SK-N-SH (cell line): Measurements from ENCODE around the gene CMTM1. TPM values are rescaled to one million over a fixed set of nuclear protein-coding genes. Genes with fewer than 3 reads are reported as not detected.
A peak's percentile ranks its signal among the peaks of the same experiment; 100 is the strongest.

ENCODE experiments used
- CTCF ChIA-PET: fragments of 300-600, 350-600 bp; formaldehyde crosslinking; extraction: SDS; loops from one replicate; lab custom pipeline; 2021; lab: Yijun Ruan, JAX
- POLR2A ChIA-PET: fragments of 350-600 bp; sonication (Branson Sonifier 250); formaldehyde crosslinking; extraction: SDS; loops from one replicate; lab custom pipeline; 2020; ENCODE audit warnings: antibody characterized with exemption, inconsistent platforms; lab: Yijun Ruan, JAX
- DNase-seq: peaks from one replicate; pipeline ENCODE4 v3.0.0; 2012
- H2AFZ ChIP-seq: fragments of 200-600 bp; sonication (generic); 2 replicates; pipeline ENCODE4 v1.8.1; 2016; ENCODE audit warnings: antibody characterized with exemption, mild to moderate bottlenecking, low read depth
- H3F3A ChIP-seq: fragments of 200-600 bp; sonication (generic); replicated peaks from 2 replicates; pipeline ENCODE3; 2016; ENCODE audit warnings: antibody characterized with exemption, mild to moderate bottlenecking; ENCODE audit not compliant: insufficient read depth
- H3K27ac ChIP-seq, 2 experiments: fragments of 200-500 bp in 1 of 2; fragments of 200-600 bp in 1 of 2; sonication (Bioruptor generic) in 1 of 2; sonication (generic), shearing (Covaris generic) in 1 of 2; 2 replicates each; pipeline versions ENCODE4 v1.5.1 to v1.6.1; 2014 to 2016; ENCODE audit warnings: low read depth in 2 of 2, inconsistent platforms in 1 of 2, low read length in 1 of 2, mild to moderate bottlenecking in 1 of 2, mixed read lengths in 1 of 2
- H3K27me3 ChIP-seq: fragments of 200-600 bp; sonication (generic), shearing (Covaris generic); 2 replicates; pipeline ENCODE4 v1.6.1; 2016; ENCODE audit warnings: mixed run types; ENCODE audit not compliant: insufficient read depth
- H3K36me3 ChIP-seq, 2 experiments: fragments of 200-500 bp in 1 of 2; fragments of 200-600 bp in 1 of 2; sonication (Bioruptor generic) in 1 of 2; sonication (generic) in 1 of 2; replicated peaks in 1 of 2; 2 replicates each; pipeline versions ENCODE3 to v1.5.1; 2014 to 2016; ENCODE audit warnings: low read length in 1 of 2, mild to moderate bottlenecking in 1 of 2; ENCODE audit not compliant: insufficient read depth in 2 of 2, control insufficient read depth in 1 of 2
- H3K4me1 ChIP-seq, 2 experiments: fragments of 200-500 bp in 1 of 2; fragments of 200-600 bp in 1 of 2; sonication (Bioruptor generic) in 1 of 2; sonication (generic), shearing (Covaris generic) in 1 of 2; 2 replicates each; pipeline versions ENCODE4 v1.5.1 to v1.6.1; 2014 to 2016; ENCODE audit warnings: low read depth in 1 of 2, low read length in 1 of 2, mixed run types in 1 of 2; ENCODE audit not compliant: insufficient read depth in 2 of 2, control insufficient read depth in 1 of 2
- H3K4me2 ChIP-seq: fragments of 200-600 bp; sonication (generic), shearing (Covaris generic); 2 replicates; pipeline ENCODE4 v1.6.1; 2017; ENCODE audit warnings: mixed run types
- H3K4me3 ChIP-seq, 2 experiments: fragments of 200-500 bp in 1 of 2; fragments of 200-600 bp in 1 of 2; sonication (Bioruptor generic) in 1 of 2; sonication (generic), shearing (Covaris generic) in 1 of 2; 2 replicates each; pipeline versions ENCODE4 v1.5.1 to v1.8.1; 2014 to 2016; ENCODE audit warnings: low read depth in 2 of 2, inconsistent platforms in 1 of 2, low read length in 1 of 2, mild to moderate bottlenecking in 1 of 2, mixed read lengths in 1 of 2, moderate library complexity in 1 of 2
- H3K79me2 ChIP-seq: fragments of 200-600 bp; sonication (generic); 2 replicates; pipeline ENCODE4 v1.8.1; 2017; ENCODE audit warnings: mild to moderate bottlenecking; ENCODE audit not compliant: insufficient read depth
- H3K9ac ChIP-seq: fragments of 200-600 bp; sonication (generic); 2 replicates; pipeline ENCODE4 v1.6.1; 2017; ENCODE audit warnings: mixed run types
- H3K9me2 ChIP-seq: fragments of 200-600 bp; sonication (generic); 2 replicates; pipeline ENCODE4 v1.6.1; 2017; ENCODE audit warnings: mixed run types
- H3K9me3 ChIP-seq: fragments of 200-600 bp; sonication (generic); 2 replicates; pipeline ENCODE4 v1.6.1; 2017; ENCODE audit warnings: mixed run types, mild to moderate bottlenecking, moderate library complexity
- H4K20me1 ChIP-seq: fragments of 200-600 bp; sonication (generic); 2 replicates; pipeline ENCODE4 v1.6.1; 2017; ENCODE audit warnings: mild to moderate bottlenecking, mixed run types; ENCODE audit not compliant: insufficient read depth
- CHD2 ChIP-seq: fragments of 150-350 bp; IDR thresholded peaks from 2 replicates; pipeline ENCODE4 v1.6.1; 2018; ENCODE audit warnings: low read length; ENCODE audit not compliant: partially characterized antibody
- ELF1 ChIP-seq: IDR thresholded peaks from 2 replicates; pipeline ENCODE4 v1.4.0; 2012
- EP300 ChIP-seq, 2 experiments: IDR thresholded peaks; 2 replicates each; pipeline versions ENCODE4 v1.4.0 to v1.6.1; 2012; ENCODE audit warnings: borderline replicate concordance in 1 of 2, low read depth in 1 of 2, low read length in 1 of 2
- EZH2phosphoT487 ChIP-seq: fragments of 200-600 bp; sonication (generic); IDR thresholded peaks from 2 replicates; pipeline ENCODE4 v1.6.1; 2017; ENCODE audit warnings: low read depth, mixed run types, mild to moderate bottlenecking, antibody characterized with exemption, moderate library complexity, borderline replicate concordance
- GABPA ChIP-seq: IDR thresholded peaks from 2 replicates; pipeline ENCODE4 v1.4.0; 2012; ENCODE audit warnings: low read depth, mild to moderate bottlenecking
- JUND ChIP-seq: IDR thresholded peaks from 2 replicates; pipeline ENCODE4 v1.4.0; 2012
- MEF2A ChIP-seq: IDR thresholded peaks from 2 replicates; pipeline ENCODE4 v1.4.0; 2012; ENCODE audit warnings: low read depth, borderline replicate concordance
- MXI1 ChIP-seq: IDR thresholded peaks from 2 replicates; pipeline ENCODE4 v1.6.1; 2012; ENCODE audit warnings: mild to moderate bottlenecking, low read depth, low read length, improper control_type of control experiment
- NFIC ChIP-seq: IDR thresholded peaks from 2 replicates; pipeline ENCODE4 v1.4.0; 2012; ENCODE audit warnings: borderline replicate concordance
- NRF1 ChIP-seq: IDR thresholded peaks from 2 replicates; pipeline ENCODE4 v1.6.1; 2012; ENCODE audit warnings: low read depth, mild to moderate bottlenecking, low read length
- RAD21 ChIP-seq: IDR thresholded peaks from 2 replicates; pipeline ENCODE4 v1.6.1; 2012; ENCODE audit warnings: mild to moderate bottlenecking, low read length
- RCOR1 ChIP-seq: fragments of 150-350 bp; IDR thresholded peaks from 2 replicates; pipeline ENCODE4 v1.6.1; 2017; ENCODE audit warnings: antibody characterized with exemption, low read length
- RFX5 ChIP-seq: IDR thresholded peaks from 2 replicates; pipeline ENCODE4 v1.6.1; 2012; ENCODE audit warnings: mild to moderate bottlenecking, improper control_type of control experiment, low read length
- RXRA ChIP-seq: IDR thresholded peaks from 2 replicates; pipeline ENCODE4 v1.4.0; 2012; ENCODE audit warnings: low read depth, mild to moderate bottlenecking, borderline replicate concordance
- SIN3A ChIP-seq: IDR thresholded peaks from 2 replicates; pipeline ENCODE4 v1.6.1; 2012; ENCODE audit warnings: low read depth, mild to moderate bottlenecking, low read length, moderate library complexity, borderline replicate concordance
- SMC3 ChIP-seq: IDR thresholded peaks from 2 replicates; pipeline ENCODE4 v1.6.1; 2012; ENCODE audit warnings: low read depth, low read length, improper control_type of control experiment
- TCF12 ChIP-seq: IDR thresholded peaks from 2 replicates; pipeline ENCODE4 v1.4.0; 2012
- YY1 ChIP-seq: IDR thresholded peaks from 2 replicates; pipeline ENCODE4 v1.4.0; 2012; ENCODE audit warnings: low read depth, mild to moderate bottlenecking
- WGBS: methylation state at CpG from one replicate; pipeline ENCODE4 v1.1.6; 2017; ENCODE audit warnings: low lambda C conversion rate; 5-methylcytosine and 5-hydroxymethylcytosine counted together
- polyA plus RNA-seq, 3 experiments: library from polyadenylated mRNA; depleted of rRNA; stranded (reverse); fragments of >200 nt; gene quantifications; 2 replicates each; pipeline ENCODE4 v1.2.3, GENCODE V29; 2012
- TF ChIP-seq, protein P1 (sequence below): fragments of 150-350 bp; IDR thresholded peaks from 2 replicates; pipeline ENCODE4 v1.6.1; 2016; ENCODE audit warnings: mild to moderate bottlenecking, low read depth, low read length
- TF ChIP-seq, protein P2 (sequence below): IDR thresholded peaks from 2 replicates; pipeline ENCODE4; 2012
- TF ChIP-seq, protein P3 (sequence below): IDR thresholded peaks from 2 replicates; pipeline ENCODE4 v1.4.0; 2012; ENCODE audit warnings: low read depth, borderline replicate concordance

The CMTM1 gene
- polyA plus RNA-seq, 1 of the 3 experiments (the other 2 are of a cell fraction): 3.7 TPM

DNA sequence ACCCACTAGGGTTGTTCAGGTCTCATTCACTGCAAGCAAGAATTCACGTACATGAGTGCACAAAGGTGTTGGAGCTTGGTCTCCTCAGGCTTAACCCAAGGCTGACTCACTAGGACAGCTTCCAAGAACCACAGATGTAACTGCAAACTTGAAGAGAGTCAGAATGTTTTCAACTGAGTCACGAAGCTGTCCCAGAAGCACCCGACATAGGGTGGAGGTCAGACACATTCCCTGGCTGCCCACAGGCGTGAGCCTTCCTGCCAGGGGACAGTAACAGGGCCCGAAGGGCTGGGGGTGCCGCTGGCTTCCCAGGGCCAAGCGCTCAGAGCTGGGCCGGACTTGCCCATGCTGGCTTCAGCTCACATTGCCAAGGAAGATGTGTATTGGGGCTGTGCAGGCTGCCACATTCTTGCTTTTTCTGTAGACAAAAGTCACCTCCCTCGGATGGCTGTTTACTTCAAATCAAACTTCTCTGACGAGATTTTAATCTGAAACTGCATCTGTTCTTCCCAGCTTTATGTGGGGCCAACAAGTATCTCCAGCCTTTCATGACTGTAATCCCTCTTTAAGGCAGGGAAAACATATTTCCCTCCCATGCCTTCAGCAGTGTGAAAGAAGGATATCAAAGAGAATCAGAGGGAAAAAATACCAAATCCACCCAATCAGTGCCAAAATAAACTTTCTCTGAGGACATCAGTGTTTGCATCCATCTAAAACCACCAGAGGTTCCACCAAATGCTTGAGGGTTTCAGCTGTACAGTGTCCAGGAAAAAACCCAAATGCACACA is 52.5 kb downstream of the CMTM1 start (continued):
- TF ChIP-seq MXI1: no peak
- peak; percentile 85 for TF ChIP-seq JUND
- no peak for TF ChIP-seq YY1
- TF ChIP-seq RXRA: peak; percentile 77; the same call in 1 of the 2 replicates
- TF ChIP-seq ELF1: no peak
- TF ChIP-seq, protein P1, sequence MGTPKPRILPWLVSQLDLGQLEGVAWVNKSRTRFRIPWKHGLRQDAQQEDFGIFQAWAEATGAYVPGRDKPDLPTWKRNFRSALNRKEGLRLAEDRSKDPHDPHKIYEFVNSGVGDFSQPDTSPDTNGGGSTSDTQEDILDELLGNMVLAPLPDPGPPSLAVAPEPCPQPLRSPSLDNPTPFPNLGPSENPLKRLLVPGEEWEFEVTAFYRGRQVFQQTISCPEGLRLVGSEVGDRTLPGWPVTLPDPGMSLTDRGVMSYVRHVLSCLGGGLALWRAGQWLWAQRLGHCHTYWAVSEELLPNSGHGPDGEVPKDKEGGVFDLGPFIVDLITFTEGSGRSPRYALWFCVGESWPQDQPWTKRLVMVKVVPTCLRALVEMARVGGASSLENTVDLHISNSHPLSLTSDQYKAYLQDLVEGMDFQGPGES: no peak
- TF ChIP-seq RAD21: no peak
- no peak for TF ChIP-seq NRF1
- TF ChIP-seq SMC3: no peak
- TF ChIP-seq, protein P2, sequence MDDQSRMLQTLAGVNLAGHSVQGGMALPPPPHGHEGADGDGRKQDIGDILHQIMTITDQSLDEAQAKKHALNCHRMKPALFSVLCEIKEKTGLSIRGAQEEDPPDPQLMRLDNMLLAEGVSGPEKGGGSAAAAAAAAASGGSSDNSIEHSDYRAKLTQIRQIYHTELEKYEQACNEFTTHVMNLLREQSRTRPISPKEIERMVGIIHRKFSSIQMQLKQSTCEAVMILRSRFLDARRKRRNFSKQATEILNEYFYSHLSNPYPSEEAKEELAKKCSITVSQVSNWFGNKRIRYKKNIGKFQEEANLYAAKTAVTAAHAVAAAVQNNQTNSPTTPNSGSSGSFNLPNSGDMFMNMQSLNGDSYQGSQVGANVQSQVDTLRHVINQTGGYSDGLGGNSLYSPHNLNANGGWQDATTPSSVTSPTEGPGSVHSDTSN: peak; percentile 58
- TF ChIP-seq MEF2A: no peak
- TF ChIP-seq, all 33 proteins: peak for 9

DNA sequence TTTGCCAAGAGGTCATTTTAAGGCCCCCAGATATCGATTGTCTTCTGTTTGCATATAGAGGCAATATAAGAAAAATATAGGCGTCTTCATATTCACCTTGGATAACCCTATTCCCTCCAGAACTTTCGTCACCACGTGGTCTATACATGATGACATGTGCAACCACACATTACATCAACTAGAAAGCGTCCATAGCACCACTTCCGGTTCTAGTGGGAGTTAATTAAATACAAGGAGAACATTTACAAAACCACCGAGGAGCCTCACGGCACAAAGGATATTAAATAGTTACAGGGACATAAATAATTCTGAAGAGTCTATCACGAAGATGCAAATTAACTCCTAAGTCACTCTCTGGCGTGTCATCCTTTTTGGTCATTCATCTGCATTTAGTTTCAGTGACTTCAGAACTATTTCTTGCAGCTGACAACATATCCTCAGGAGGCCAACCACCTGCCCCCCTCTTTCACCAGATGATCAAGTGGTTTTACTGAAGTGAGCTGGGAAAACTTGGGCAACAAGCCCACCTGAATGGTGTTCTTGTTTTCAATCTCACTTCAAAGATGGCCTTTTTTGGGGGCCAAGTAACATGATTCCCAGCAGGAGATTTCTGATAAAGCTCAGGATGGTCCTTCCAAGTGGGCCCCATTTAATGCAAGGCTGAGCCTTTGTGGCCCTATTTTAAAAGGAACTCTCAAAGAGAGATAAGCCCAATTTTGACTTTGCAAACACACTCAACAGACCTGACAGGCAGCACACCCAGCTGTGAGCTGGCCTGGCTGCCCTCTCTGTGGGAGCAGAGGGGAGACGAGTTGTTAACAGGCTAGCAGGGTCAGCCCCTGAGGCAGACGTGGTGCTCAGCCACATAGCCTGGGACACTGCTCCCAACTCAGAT is 53.5 kb downstream of the CMTM1 start:
- H3K9me2 ChIP-seq: no peaks in the 10 kb centered on the region
- no peaks in the 10 kb centered on the region for H3K27me3 ChIP-seq
- CTCF ChIA-PET: interaction anchor here (0.6 to 5.1 kb wide), 8 partner anchors 8 to 248 kb away, joined by 3 to 44 read pairs (median 4); no protein-coding TSS in a partner anchor
- 86% methylated on average over 12 of the region's 12 CpGs for whole genome bisulfite sequencing
- H3K4me3 ChIP-seq: no peak overlapping the region
- no peak overlapping the region for H2AFZ ChIP-seq
- DNase-seq: no peak
- H3K9ac ChIP-seq: no peak overlapping the region
- peaks cover 0 to 17% of the 10 kb centered on the region in 2 experiments for H3K36me3 ChIP-seq
- H3K9me3 ChIP-seq: no peaks in the 10 kb centered on the region
- peaks cover 24% of the 10 kb centered on the region for H3F3A ChIP-seq
- no peaks in the 10 kb centered on the region for H4K20me1 ChIP-seq
- peaks cover 18 to 41% of the 10 kb centered on the region in 2 experiments for H3K4me1 ChIP-seq
- POLR2A ChIA-PET: interaction anchor here (0.6 kb wide), 1 partner anchor 261 kb away, joined by 3 read pairs; the partner anchor contains the start of gene PDP2
- no peaks in the 10 kb centered on the region for H3K79me2 ChIP-seq
- 0 out of 2 replicates have a peak overlapping the region, but pooled peaks have one; percentile 54 for H3K4me2 ChIP-seq
- H3K27ac ChIP-seq: peak overlapping the region in 1 of 2 experiments; percentile 84; a peak in 3 of 4 replicates
- TF ChIP-seq RAD21 (no peak), RFX5 (no peak), NFIC (no peak), RCOR1 (no peak), MXI1 (no peak), YY1 (no peak), EP300 (IDR thresholded peaks at IDR 0.05; ENCODE audit: borderline replicate concordance in 1 of 2, low read depth in 1 of 2, low read length in 1 of 2) (no peak), MEF2A (no peak), CHD2 (no peak), TCF12 (no peak), SIN3A (no peak), GABPA (no peak), EZH2phosphoT487 (no peak)
- TF ChIP-seq, protein P2: no peak
- TF ChIP-seq, protein P3, sequence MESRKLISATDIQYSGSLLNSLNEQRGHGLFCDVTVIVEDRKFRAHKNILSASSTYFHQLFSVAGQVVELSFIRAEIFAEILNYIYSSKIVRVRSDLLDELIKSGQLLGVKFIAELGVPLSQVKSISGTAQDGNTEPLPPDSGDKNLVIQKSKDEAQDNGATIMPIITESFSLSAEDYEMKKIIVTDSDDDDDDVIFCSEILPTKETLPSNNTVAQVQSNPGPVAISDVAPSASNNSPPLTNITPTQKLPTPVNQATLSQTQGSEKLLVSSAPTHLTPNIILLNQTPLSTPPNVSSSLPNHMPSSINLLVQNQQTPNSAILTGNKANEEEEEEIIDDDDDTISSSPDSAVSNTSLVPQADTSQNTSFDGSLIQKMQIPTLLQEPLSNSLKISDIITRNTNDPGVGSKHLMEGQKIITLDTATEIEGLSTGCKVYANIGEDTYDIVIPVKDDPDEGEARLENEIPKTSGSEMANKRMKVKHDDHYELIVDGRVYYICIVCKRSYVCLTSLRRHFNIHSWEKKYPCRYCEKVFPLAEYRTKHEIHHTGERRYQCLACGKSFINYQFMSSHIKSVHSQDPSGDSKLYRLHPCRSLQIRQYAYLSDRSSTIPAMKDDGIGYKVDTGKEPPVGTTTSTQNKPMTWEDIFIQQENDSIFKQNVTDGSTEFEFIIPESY: no peak
